M059J (cell line): Measurements from ENCODE around the gene TBC1D22A. TPM values are rescaled to one million over a fixed set of nuclear protein-coding genes. Genes with fewer than 3 reads are reported as not detected.

Experiments
- DNase-seq: peaks from one replicate; pipeline ENCODE4 v3.0.0-alpha.2; 2012; ENCODE audit warnings: low read depth
- total RNA-seq: library from RNA; depleted of rRNA; stranded (reverse); fragments of >200 nt; shearing (Covaris generic); gene quantifications from 2 replicates; pipeline ENCODE4 v1.2.3, GENCODE V29; 2014

The TBC1D22A gene
- total RNA-seq, 1 experiment from 2014 or later = 7.3 TPM

DNA sequence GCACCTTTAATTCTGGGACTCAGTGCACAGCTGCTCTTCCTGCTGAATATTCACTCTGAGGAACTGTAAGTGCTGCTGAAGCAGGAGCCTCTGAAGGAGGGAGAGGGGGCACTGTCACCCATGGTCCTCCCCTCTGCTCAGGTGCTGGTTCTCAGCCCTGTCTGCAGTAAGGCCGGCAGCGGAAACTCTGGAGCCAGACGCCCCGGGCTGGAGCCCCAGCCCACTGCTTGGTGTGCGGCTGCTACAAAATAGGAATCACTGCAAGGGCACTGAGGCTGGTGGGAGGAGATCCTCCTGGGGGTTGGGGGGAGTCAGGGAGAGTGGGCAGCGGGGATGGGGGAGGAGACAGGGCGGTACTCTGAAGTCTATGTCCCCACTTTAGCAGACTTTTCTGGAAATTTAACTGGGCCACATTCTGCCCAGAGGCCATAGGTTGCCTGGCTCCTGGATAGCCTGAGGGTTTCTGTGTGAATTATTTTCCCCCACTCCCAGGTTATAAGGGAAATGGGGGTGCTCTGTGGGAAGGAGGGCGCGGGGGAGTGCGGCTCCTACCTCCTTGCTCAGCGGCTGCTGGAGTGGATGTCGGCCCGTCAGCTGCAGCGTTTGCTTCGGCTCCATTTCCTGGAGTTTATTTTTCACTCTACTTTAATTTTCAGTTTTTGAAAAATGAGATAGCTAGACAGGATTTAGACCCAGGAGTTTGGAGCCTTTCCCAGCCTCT is 33.6 kb downstream of the TBC1D22A start:
- DNase-seq = no peak

DNA sequence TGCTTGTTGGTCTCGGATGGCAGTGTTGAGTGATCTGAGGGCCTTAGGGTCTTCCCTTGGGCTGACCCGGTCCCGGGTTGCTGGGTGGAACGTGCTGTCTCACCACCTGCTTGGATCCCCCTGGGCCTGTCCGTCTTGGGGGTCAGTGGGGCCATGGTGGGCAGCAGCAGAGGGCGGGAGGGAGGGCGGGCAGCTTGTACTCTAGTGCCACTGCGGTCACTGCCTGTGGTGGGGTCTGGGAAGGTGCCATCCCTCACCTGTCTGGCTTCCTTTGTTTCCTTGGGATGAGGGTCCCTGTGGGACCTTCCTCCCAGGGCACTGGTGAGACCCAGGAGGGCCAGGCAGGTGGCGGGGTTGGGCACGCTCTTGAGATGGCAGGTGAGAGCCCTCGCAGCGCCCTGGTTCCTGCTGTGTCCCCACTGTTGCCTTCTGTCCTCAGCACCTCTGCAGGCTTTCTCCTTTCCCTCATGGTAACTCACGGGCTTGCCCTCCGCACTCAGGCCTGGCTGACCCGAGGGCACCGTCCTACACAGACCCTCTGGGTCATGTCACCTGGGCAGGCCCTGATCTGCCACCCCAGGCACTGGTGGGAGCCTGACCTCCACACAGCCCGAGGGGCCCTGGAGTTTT is 34.2 kb downstream of the TBC1D22A start:
- no peak for DNase-seq

DNA sequence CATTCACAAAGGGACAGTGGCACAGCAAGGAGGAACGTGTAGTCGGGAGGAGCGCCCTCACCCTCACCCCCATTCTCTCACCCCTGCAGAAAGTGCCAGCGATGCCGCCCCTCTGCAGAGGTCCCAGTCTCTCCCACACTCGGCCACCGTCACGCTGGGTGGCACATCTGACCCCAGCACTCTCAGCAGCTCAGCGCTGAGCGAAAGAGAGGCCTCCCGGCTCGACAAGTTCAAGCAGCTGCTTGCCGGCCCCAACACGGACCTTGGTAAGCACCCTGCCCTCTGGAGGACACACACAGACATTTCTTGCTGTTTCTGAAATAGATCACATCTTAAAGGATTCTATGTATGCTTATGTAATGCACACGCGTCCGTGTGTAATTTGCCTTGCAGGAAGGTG is 34.9 kb downstream of the TBC1D22A start:
- DNase-seq = no peak

DNA sequence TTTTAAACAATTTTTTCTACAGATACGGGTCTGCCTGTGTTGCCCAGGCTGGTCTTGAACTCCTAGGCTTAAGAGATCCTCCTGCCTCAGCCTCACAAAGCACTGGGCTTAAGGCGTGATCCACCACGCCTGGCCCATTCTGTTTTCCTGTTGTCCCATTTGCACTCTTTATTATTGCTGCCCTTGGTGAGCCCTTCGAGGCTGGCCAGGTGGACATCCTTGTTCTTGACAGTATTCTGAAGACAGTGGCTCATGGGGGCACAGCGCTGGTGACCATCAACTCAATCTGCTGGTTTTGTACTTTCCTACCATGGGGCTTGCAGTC is 35.6 kb downstream of the TBC1D22A start:
- DNase-seq = no peak

DNA sequence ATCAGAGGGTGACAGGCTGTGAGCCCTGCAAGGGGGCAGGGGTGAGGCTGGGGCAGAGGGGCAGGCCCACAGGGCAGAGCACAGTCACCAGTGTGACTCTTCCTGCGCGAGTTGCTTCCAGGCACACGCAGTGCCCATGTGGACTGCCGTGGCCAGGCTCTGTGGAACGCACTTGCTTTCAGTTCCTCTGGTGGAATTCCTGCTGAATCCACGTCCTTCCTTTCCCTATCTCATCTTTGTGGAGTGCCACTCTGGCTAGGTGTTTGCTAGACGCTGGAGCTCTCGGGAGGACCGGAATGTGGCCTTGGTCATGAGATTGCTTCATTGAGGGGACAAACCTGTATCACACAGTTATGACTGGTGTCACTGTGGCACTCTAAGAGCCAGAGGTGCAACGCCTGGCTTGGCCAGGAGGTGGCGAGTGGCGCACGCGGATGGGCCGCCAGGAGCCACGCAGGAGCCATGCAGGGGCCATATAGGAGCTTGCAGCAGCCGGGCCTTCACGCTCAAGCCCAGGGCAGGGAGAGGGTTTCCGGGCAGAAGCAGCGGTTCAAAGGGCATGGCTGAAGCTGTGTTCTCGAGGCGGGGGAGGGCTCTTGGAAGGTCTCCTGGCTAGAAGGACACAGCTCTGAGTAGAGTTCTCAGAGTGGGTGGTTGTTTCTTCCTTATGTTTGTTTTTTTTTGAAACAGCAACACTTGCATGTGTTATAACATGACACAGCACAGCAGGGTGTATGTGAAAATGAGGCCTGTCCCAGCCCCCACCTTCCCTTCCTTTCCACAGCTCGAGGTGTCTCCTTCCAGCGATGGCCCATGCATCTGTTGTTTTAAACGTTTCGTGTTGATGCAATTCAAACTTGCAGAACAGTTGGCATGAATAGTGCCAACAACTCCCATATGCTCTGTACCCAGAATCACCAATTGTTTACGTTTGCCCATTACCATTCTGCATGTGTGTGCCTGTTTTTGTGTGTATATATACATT is 36.2 kb downstream of the TBC1D22A start:
- peak; percentile 42 for DNase-seq

GRCh38 chr22:46799626-46800025 is 37.2 kb downstream of the TBC1D22A start:
- no peak for DNase-seq

DNA sequence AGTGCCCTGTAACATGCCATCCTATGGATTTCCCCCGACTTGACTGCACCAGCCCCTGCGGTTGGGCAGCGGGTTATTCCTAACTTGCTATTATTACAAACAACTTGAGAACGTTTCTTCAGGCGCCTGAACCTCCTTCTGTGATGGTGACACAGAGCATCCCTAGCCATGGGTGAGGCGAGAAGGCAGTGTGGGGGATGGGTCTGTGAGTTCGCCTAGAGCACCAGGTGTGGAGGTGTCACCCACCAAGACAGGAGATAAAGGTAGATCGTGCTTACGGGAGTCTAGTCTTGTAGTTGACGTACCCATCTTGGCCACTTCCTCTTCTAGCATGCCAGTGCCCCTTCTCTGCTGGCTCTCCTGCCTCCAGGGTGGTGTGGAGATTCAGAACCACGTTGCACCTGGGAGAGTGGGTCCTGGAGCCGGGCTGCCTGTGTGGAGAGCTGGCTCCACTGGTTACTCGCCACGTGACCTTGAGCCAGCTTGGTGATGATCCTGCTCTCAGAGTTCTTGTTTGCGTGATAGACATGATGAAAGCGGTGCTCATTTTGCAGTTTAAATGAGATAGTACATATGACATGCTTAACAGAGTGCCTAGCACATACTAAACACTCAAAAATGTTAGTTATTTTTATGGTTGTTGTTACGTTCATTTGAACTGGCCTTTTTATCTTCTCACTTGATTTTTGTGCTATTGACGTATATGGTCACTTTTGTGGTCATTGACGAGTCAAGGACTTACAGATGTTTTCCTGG is 37.8 kb downstream of the TBC1D22A start:
- DNase-seq = no peak

DNA sequence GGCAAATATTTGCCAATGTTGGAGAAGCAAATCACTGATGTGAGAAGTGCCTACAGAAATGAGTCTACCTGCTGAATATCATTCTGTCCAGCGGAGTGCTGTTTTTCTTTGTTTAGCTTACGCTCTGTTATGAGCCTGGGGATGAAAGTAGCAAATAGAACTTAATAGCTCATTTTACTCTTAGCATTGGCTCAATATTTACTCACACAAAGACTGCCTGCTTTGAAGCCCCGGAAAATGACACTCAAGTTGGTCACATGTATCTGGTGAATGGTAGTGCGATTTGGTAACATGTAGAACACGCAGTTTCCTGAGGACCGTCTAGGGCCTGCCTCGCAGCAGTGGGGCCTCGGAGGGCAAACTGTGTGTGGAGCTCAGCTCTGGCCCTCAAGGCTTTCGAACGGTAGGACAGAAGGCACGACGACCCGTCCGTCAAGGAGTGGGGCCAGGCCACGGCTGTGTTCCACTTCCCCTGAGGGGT is 38.9 kb downstream of the TBC1D22A start:
- DNase-seq = no peak

GRCh38 chr22:46801826-46802607 is 39.6 kb downstream of the TBC1D22A start:
- no peak for DNase-seq

DNA sequence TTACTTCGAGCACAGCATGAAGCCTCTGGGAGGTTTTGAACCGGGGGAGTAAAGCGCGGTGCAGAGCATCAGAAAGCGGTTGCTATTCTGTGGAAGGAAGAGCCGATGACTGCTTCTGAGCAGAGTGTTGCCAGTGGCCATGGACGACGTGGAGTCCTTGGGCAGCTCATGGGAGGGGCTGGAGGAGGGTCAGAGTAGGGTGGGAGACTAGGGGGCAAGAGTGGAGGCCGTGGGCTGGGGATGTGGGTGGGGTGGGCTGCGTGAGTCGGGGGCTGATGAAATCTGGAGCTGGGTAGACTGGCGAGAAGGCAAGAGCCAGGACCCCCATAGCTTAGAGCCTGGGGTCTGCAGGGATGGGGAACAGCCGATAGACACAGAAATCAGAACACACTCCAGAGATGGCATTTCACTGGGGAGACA is 40.2 kb downstream of the TBC1D22A start:
- DNase-seq = no peak

GRCh38 chr22:46803031-46803880 is 40.8 kb downstream of the TBC1D22A start:
- peak; percentile 5 for DNase-seq

GRCh38 chr22:46803936-46804335 is 41.5 kb downstream of the TBC1D22A start:
- DNase-seq = no peak

GRCh38 chr22:46806794-46807193 is 44.3 kb downstream of the TBC1D22A start:
- no peak for DNase-seq

DNA sequence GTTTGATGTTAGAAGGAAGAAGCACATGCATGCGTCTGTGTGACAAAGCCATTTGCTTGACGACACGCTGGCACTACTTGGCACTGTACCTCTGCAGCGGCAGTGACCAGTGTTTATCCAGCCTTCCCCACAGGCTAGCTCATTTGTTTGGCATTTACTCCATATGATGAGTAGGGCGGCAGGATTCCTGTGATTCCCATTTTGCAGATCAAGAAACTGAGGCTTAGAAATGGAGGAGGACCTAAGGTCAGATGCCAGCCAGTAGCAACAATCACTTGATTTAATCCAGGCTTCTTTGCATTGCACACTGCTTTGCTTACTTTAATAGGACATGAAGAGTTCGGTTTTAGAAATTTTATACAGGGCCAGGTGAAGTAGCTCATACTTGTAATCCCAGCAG is 45.0 kb downstream of the TBC1D22A start:
- no peak for DNase-seq

DNA sequence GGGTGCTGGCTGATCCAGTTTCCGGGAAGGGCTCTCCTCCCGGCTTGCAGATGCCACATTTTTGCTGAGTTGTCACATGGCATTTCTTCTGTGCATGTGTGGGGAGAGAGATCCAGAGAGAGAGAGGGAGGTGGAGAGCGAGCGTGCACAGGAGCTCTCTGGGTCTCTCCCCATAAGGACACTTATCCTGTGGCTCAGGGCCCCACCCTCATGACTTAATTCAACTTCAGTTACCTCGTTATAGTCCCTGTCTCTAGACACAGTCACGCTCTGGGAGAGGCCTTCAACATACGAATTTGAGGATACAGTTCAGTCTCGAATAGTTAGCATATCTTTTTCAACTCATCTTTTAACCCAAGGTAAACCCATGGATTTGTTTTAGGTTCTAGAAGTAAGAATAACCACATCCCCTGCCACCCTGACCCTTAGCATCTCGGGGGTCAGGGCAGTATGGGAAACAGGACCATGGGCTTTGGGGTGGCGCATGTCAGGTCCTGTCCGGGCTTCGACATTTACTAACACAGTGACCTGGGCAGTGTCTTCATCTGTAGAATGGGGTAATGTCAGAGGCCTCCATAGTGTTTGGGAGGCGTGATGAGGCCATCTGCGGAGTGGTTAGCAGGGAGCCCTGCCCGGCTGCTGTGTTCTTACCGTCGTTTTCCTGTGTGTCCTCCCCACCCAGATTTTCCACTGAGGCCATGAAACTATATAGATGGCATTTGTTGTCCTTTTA is 46.9 kb downstream of the TBC1D22A start:
- DNase-seq = no peak

DNA sequence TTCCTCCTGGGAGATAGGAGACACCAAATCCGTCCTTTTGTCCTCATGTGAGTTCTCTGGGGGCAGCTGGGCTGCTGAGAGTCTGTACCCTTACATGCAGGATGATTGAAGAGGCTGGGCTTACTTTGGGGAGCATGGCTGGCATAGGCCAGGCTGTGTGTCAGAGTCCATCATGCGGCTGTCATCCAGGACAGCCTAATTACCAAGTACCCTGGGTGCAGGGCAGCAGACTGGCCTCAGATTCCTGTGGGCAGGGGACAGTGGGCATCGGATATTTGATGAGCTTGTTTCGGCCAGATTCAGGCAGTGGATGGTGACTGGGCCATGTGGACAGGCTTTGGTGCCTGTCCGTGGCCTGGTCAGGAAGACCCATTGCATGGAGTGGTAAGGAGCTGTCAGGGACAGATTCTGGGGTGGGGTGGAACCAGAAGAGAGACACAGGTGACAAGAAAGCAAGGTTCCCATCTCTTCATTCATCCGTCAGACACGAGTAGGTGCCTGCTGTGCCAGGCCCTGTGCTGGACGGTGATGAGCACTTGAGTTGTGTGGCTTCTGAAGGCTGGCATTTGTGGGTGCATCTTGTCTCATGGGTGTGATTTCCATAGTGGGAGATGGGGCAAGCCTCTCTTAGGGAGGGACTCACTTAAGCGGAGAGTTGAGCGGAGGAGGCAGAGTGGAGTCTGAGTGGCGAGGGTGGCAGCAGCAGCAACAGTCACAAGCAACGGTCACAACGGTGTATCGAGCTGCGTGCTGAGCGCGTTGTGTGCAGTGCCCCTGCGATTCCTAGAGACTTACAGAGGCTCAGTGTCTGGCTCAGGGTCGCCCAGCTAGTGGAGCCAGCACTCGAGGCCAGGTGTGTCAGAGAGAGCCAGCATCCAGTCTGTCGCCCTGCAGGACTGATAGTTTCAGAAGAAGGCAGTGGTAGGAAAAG is 48.7 kb downstream of the TBC1D22A start:
- no peak for DNase-seq

GRCh38 chr22:46812034-46812605 is 49.7 kb downstream of the TBC1D22A start:
- no peak for DNase-seq

DNA sequence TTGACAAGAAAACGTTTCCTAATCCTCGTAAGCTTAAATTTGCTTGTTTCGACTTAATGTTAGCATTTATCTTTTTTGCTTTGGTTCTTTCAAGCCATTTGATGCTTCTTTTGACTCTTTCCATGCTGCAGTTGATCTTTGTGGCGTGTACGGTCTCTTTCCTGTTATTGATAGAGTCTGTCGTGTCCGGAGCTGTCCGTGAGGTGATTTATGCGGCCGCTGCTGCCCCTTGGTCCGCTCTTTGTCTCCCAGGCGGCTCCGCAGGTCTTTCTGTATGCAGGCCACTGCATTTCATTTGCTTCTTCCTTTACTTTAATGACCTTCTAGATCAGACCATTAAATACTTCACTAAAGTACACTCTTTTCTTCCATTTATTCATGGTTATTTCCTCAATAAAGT is 50.3 kb downstream of the TBC1D22A start:
- no peak for DNase-seq
